ENCODE data around the gene FARP1.

Gene FARP1

DNA sequence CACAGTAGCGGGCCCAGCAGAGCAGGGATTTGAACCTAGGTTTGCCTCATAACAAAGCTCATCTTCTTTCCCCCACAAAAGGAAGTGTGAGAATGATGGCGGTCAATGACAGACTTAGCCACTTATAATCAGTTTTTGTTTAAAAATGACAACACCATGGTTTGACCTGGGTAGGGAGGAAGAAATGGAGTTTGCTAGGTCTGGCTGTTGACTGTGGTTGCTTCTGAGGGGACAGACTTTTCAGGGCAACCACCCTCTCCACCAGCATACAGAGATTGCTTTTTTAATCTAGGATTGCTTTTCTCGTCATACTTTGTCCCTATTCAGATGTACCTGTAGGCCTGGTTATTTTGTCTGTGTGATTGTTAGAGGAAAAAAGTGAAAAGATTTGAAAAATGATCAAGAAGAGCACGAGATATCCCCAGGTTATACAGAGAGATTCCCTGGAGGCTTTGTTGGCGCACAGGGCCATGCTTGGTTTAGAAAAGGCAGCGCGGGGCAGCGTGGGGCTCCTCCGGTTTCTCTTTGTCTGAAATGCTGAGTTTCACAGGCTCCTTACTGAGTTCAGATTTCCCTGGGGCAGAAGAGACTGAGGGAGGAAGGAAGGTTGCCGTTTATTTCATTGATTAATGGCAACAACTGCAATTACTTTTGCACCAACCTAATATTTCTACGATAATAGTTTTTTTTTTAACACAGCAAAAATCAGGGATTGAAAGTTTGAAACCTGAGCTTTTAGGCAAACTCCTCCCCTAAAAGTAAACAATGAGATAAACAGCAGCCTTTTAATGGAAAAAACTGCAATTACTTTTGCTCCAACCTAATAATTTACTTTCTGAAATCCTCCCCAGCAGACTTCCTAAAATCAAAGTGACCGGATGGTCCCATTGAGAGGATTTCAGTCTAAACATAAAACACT is 131.2 kb downstream of the FARP1 start:
- peak overlapping the region; percentile 57 for H2BK5ac ChIP-seq (ENCODE audit: low read depth, low read length, poor library complexity)
- H3K18ac ChIP-seq (ENCODE audit: low read length), result peak overlapping the region; percentile 50
- peak overlapping the region; percentile 17 for H2BK120ac ChIP-seq (ENCODE audit: insufficient read depth, low read length, poor library complexity)
- no peak overlapping the region for H3K4me2 ChIP-seq (ENCODE audit: low read length)
- H3K27me3 ChIP-seq (ENCODE audit: insufficient read depth, low read length), result no peaks in the 10 kb centered on the region
- H3K14ac ChIP-seq (ENCODE audit: low read length), result peak overlapping the region; percentile 19
- H2BK12ac ChIP-seq (ENCODE audit: low read length), result peak overlapping the region; percentile 47
- peak overlapping the region; percentile 50 for H4K91ac ChIP-seq (ENCODE audit: low read depth, low read length)
- no peak overlapping the region for H3K4me3 ChIP-seq (ENCODE audit: low read depth, low read length)
- no CpG with 5 or more reads among the region's 12 CpGs for WGBS (ENCODE audit: extremely low coverage, insufficient coverage, insufficient read length)
- H3K36me3 ChIP-seq (ENCODE audit: control insufficient read depth in 1 of 2, insufficient read depth in 2 of 2, low read length in 2 of 2), result no peaks in the 10 kb centered on the region
- H4K8ac ChIP-seq (ENCODE audit: low read depth, low read length), result no peak overlapping the region
- H3K79me1 ChIP-seq (ENCODE audit: low read length), result peaks cover 8% of the 10 kb centered on the region
- H3K9me3 ChIP-seq (ENCODE audit: insufficient read depth, low read depth, low read length), result no peaks in the 10 kb centered on the region
- H3K79me2 ChIP-seq (ENCODE audit: control insufficient read depth, insufficient read depth, low read length, poor library complexity), result no peaks in the 10 kb centered on the region
- H3K4me1 ChIP-seq (ENCODE audit: control insufficient read depth in 1 of 2, insufficient read depth in 2 of 2, low read length in 2 of 2), result peaks cover 8 to 23% of the 10 kb centered on the region in 2 experiments
- H4K12ac ChIP-seq (ENCODE audit: low read depth, low read length), result no peak overlapping the region
- no peak overlapping the region for H2AFZ ChIP-seq (ENCODE audit: insufficient read depth, low read length, poor library complexity)
- DNase-seq, result no peak
- H3K4ac ChIP-seq (ENCODE audit: low read depth, low read length), result peak overlapping the region; percentile 38
- H3K9ac ChIP-seq (ENCODE audit: low read length), result no peak overlapping the region
- no peak overlapping the region for H3K23ac ChIP-seq (ENCODE audit: low read length)
- H3K27ac ChIP-seq (ENCODE audit: low read depth, low read length), result peak overlapping the region; percentile 50
- no peak overlapping the region for H2AK5ac ChIP-seq (ENCODE audit: low read length)

DNA sequence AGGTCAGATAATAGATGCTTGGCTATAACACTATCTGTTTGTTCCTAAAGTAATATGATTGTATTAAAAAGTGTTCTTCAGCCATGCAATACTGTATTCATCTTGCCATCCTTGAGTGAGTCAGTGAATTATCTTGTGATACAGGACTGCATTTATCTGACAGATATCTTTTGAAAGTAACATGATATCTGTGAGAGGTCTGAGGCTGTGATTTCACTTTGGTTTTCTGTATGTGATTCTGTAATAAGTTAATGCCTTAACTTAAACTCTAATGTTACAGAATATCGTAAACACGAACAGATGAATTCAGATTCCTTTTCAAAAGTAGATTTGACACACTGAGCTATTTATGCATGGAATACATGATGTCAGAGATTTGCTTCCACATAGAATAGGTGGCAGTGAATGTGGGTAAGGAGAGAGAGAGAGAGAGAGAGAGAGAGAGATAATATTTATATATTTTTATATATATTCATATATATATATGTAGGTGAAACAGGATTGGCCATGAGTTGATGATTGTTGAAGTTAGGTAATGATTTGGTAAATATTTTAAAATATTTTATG is 132.1 kb downstream of the FARP1 start:
- no peaks in the 10 kb centered on the region for H3K27me3 ChIP-seq (ENCODE audit: insufficient read depth, low read length)
- H3K9me3 ChIP-seq (ENCODE audit: insufficient read depth, low read depth, low read length), result no peaks in the 10 kb centered on the region
- no peak overlapping the region for H3K4ac ChIP-seq (ENCODE audit: low read depth, low read length)
- H3K14ac ChIP-seq (ENCODE audit: low read length), result no peak overlapping the region
- no peak overlapping the region for H4K91ac ChIP-seq (ENCODE audit: low read depth, low read length)
- H3K4me1 ChIP-seq (ENCODE audit: control insufficient read depth in 1 of 2, insufficient read depth in 2 of 2, low read length in 2 of 2), result peaks cover 8 to 27% of the 10 kb centered on the region in 2 experiments
- no peak overlapping the region for H2BK12ac ChIP-seq (ENCODE audit: low read length)
- H4K12ac ChIP-seq (ENCODE audit: low read depth, low read length), result no peak overlapping the region
- no peak for DNase-seq
- H2BK120ac ChIP-seq (ENCODE audit: insufficient read depth, low read length, poor library complexity), result no peak overlapping the region
- H3K79me2 ChIP-seq (ENCODE audit: control insufficient read depth, insufficient read depth, low read length, poor library complexity), result no peaks in the 10 kb centered on the region
- H3K27ac ChIP-seq (ENCODE audit: low read depth, low read length), result no peak overlapping the region
- no peak overlapping the region for H3K4me2 ChIP-seq (ENCODE audit: low read length)
- no peak overlapping the region for H3K18ac ChIP-seq (ENCODE audit: low read length)
- no peak overlapping the region for H3K4me3 ChIP-seq (ENCODE audit: low read depth, low read length)
- H3K79me1 ChIP-seq (ENCODE audit: low read length), result peaks cover 8% of the 10 kb centered on the region
- no peaks in the 10 kb centered on the region for H3K36me3 ChIP-seq (ENCODE audit: control insufficient read depth in 1 of 2, insufficient read depth in 2 of 2, low read length in 2 of 2)
- no peak overlapping the region for H4K8ac ChIP-seq (ENCODE audit: low read depth, low read length)
- no CpG with 5 or more reads among the region's 2 CpGs for WGBS (ENCODE audit: extremely low coverage, insufficient coverage, insufficient read length)
- no peak overlapping the region for H3K9ac ChIP-seq (ENCODE audit: low read length)
- no peak overlapping the region for H2BK5ac ChIP-seq (ENCODE audit: low read depth, low read length, poor library complexity)
- no peak overlapping the region for H2AFZ ChIP-seq (ENCODE audit: insufficient read depth, low read length, poor library complexity)
- no peak overlapping the region for H3K23ac ChIP-seq (ENCODE audit: low read length)
- no peak overlapping the region for H2AK5ac ChIP-seq (ENCODE audit: low read length)

DNA sequence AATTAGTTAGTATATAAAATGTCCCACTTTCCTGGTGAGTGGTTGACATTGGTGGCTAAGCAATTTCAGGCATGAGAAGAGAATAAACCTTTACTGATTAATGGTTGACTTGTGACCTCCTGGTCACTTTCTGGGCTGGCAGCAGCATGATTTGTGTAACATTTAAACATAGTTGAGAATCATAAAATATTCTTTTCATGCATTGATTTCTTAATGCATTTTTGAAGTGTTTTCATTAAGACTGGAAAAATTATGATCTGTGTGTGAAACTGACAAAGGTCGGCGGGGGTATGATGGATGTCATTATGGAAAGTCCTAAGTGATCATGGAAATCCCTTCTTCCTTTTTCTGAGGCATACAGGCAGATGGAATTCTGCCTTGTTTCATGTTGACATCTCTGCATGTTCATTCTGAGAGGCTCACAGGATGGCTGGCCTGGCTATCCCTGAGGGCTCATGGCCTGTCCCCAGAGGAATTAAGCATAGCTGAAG is 132.8 kb downstream of the FARP1 start:
- no peak overlapping the region for H4K8ac ChIP-seq (ENCODE audit: low read depth, low read length)
- no peak overlapping the region for H2BK12ac ChIP-seq (ENCODE audit: low read length)
- WGBS (ENCODE audit: extremely low coverage, insufficient coverage, insufficient read length), result no CpG with 5 or more reads among the region's 2 CpGs
- H3K27me3 ChIP-seq (ENCODE audit: insufficient read depth, low read length), result no peaks in the 10 kb centered on the region
- no peak overlapping the region for H3K14ac ChIP-seq (ENCODE audit: low read length)
- H2AFZ ChIP-seq (ENCODE audit: insufficient read depth, low read length, poor library complexity), result no peak overlapping the region
- no peaks in the 10 kb centered on the region for H3K9me3 ChIP-seq (ENCODE audit: insufficient read depth, low read depth, low read length)
- no peak overlapping the region for H4K91ac ChIP-seq (ENCODE audit: low read depth, low read length)
- no peaks in the 10 kb centered on the region for H3K36me3 ChIP-seq (ENCODE audit: control insufficient read depth in 1 of 2, insufficient read depth in 2 of 2, low read length in 2 of 2)
- H3K4ac ChIP-seq (ENCODE audit: low read depth, low read length), result no peak overlapping the region
- H3K4me3 ChIP-seq (ENCODE audit: low read depth, low read length), result no peak overlapping the region
- H3K4me1 ChIP-seq (ENCODE audit: control insufficient read depth in 1 of 2, insufficient read depth in 2 of 2, low read length in 2 of 2), result peaks cover 8 to 28% of the 10 kb centered on the region in 2 experiments
- DNase-seq, result no peak
- H3K4me2 ChIP-seq (ENCODE audit: low read length), result no peak overlapping the region
- H3K79me2 ChIP-seq (ENCODE audit: control insufficient read depth, insufficient read depth, low read length, poor library complexity), result no peaks in the 10 kb centered on the region
- no peak overlapping the region for H3K27ac ChIP-seq (ENCODE audit: low read depth, low read length)
- H2BK120ac ChIP-seq (ENCODE audit: insufficient read depth, low read length, poor library complexity), result no peak overlapping the region
- H3K18ac ChIP-seq (ENCODE audit: low read length), result no peak overlapping the region
- H2AK5ac ChIP-seq (ENCODE audit: low read length), result no peak overlapping the region
- H3K79me1 ChIP-seq (ENCODE audit: low read length), result peaks cover 10% of the 10 kb centered on the region
- no peak overlapping the region for H4K12ac ChIP-seq (ENCODE audit: low read depth, low read length)
- H3K23ac ChIP-seq (ENCODE audit: low read length), result no peak overlapping the region
- H3K9ac ChIP-seq (ENCODE audit: low read length), result no peak overlapping the region
- H2BK5ac ChIP-seq (ENCODE audit: low read depth, low read length, poor library complexity), result no peak overlapping the region

DNA sequence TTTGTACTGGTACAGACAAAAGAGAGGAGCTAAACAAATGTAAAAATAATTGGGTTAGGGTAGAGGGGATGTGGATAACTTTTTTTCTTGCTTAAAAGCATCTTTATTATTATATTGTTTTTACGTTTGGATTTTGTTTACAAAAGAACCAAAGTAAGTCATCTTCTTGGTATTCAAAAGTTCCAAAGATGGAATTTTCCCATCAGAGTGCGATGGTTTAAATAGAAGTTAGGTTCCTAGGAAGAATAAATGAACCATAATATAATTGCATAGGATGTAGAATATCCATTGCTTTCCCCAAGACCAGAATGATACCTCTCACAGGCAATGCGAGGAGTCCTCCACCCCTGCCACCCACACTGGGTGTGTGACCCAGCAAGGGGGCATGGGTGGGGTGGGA is 133.6 kb downstream of the FARP1 start:
- Histone ChIP-seq H4K91ac (ENCODE audit: low read depth, low read length) (peak overlapping the region; percentile 71), H3K18ac (ENCODE audit: low read length) (no peak overlapping the region), H3K14ac (ENCODE audit: low read length) (no peak overlapping the region), H3K23ac (ENCODE audit: low read length) (no peak overlapping the region), H2AFZ (ENCODE audit: insufficient read depth, low read length, poor library complexity) (no peak overlapping the region), H3K4ac (ENCODE audit: low read depth, low read length) (peak overlapping the region; percentile 51), H3K9me3 (ENCODE audit: insufficient read depth, low read depth, low read length) (no peaks in the 10 kb centered on the region), H3K4me1 (ENCODE audit: control insufficient read depth in 1 of 2, insufficient read depth in 2 of 2, low read length in 2 of 2) (peaks cover 8 to 28% of the 10 kb centered on the region in 2 experiments), H3K36me3 (ENCODE audit: control insufficient read depth in 1 of 2, insufficient read depth in 2 of 2, low read length in 2 of 2) (no peaks in the 10 kb centered on the region), H3K79me2 (ENCODE audit: control insufficient read depth, insufficient read depth, low read length, poor library complexity) (no peaks in the 10 kb centered on the region), H3K27me3 (ENCODE audit: insufficient read depth, low read length) (no peaks in the 10 kb centered on the region), H4K8ac (ENCODE audit: low read depth, low read length) (no peak overlapping the region), H2BK12ac (ENCODE audit: low read length) (peak overlapping the region; percentile 82), H3K4me2 (ENCODE audit: low read length) (no peak overlapping the region), H4K12ac (ENCODE audit: low read depth, low read length) (no peak overlapping the region), H2BK120ac (ENCODE audit: insufficient read depth, low read length, poor library complexity) (no peak overlapping the region), H3K79me1 (ENCODE audit: low read length) (peaks cover 10% of the 10 kb centered on the region), H3K4me3 (ENCODE audit: low read depth, low read length) (no peak overlapping the region), H2AK5ac (ENCODE audit: low read length) (peak overlapping the region; percentile 74), H2BK5ac (ENCODE audit: low read depth, low read length, poor library complexity) (no peak overlapping the region), H3K9ac (ENCODE audit: low read length) (no peak overlapping the region), H3K27ac (ENCODE audit: low read depth, low read length) (no peak overlapping the region)
- no peak for DNase-seq
- no CpG with 5 or more reads among the region's 3 CpGs for WGBS (ENCODE audit: extremely low coverage, insufficient coverage, insufficient read length)

Measured in trophoblast cell (in vitro differentiated cells and primary cell).